IMR-90 (cell line): ENCODE results near the gene OAS3.
A peak's percentile ranks its signal among the peaks of the same experiment; 100 is the strongest.

ENCODE experiments used
- MAFK ChIP-seq: IDR thresholded peaks from 2 replicates; pipeline ENCODE4 v1.6.1; 2012; ENCODE audit warnings: low read depth, low read length, improper control_type of control experiment
- NFE2L2 ChIP-seq: fragments of 150-350 bp; IDR thresholded peaks from 2 replicates; pipeline ENCODE4 v1.6.1; 2016; ENCODE audit warnings: low read depth, mild to moderate bottlenecking, low read length
- POLR2A ChIP-seq: IDR thresholded peaks from 2 replicates; pipeline ENCODE4 v1.6.1; 2012; ENCODE audit warnings: mild to moderate bottlenecking, low read depth, low read length
- RFX5 ChIP-seq: IDR thresholded peaks from 2 replicates; pipeline ENCODE4 v1.8.0; 2012; ENCODE audit warnings: low read depth, mild to moderate bottlenecking, low read length, moderate library complexity
- TF ChIP-seq, protein P1 (sequence below): conservative IDR thresholded peaks from 2 replicates; pipeline ENCODE4 v1.5.1; 2012; ENCODE audit warnings: mild to moderate bottlenecking, low read depth, low read length, improper control_type of control experiment

DNA sequence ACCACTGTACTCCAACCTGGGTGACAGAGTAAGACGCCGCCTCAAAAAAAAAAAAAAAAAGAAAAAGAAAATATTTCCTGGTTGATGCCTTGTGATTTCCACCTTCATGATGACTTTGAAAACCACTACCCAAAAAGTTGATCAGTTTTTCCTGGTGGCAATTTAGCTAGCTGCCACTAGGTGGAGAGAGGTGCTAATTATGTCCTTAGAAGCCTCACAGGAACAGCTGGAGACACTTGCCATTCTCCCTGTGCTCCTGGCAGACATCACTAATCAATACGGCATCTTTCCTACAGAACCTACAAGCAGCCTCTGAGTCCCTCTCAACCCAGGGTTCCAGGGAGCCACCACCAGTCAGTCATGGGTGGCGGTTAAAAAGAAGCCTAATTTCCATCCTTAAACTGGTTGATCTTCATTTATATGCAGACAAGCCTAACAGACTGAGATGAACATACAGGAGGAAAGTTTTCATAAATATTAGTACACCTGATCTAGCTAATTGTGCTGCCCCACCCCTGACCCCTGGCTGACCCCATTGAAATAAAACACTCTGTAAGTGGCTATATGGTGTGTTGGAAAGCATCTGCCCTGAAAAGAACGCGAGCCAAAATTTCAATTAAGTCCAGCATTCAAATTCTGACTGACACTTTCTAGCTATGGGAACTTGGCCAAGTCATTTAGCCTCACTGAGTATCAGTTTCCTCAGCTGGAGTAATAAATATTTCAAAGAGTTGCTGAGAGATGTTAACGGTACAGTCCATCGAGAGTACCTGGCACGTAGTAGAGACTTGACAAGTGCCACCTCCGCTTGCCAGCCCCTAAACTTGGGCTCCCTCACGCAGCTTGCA, 37.8 kb upstream of the OAS3 start:
- TF ChIP-seq, protein P1, sequence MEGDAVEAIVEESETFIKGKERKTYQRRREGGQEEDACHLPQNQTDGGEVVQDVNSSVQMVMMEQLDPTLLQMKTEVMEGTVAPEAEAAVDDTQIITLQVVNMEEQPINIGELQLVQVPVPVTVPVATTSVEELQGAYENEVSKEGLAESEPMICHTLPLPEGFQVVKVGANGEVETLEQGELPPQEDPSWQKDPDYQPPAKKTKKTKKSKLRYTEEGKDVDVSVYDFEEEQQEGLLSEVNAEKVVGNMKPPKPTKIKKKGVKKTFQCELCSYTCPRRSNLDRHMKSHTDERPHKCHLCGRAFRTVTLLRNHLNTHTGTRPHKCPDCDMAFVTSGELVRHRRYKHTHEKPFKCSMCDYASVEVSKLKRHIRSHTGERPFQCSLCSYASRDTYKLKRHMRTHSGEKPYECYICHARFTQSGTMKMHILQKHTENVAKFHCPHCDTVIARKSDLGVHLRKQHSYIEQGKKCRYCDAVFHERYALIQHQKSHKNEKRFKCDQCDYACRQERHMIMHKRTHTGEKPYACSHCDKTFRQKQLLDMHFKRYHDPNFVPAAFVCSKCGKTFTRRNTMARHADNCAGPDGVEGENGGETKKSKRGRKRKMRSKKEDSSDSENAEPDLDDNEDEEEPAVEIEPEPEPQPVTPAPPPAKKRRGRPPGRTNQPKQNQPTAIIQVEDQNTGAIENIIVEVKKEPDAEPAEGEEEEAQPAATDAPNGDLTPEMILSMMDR: peak; percentile 47
- TF ChIP-seq POLR2A: no peak
- no peak for TF ChIP-seq NFE2L2
- TF ChIP-seq MAFK: no peak
- no peak for TF ChIP-seq RFX5
